KMS-11 (cell line): ENCODE results near the gene ZNRF3.

ENCODE experiments used
- H2AFZ ChIP-seq: fragments of 200-600 bp; sonication (generic); 2 replicates; pipeline ENCODE4 v1.6.1; 2016; ENCODE audit warnings: antibody characterized with exemption, mixed run types, low read depth
- H3K27ac ChIP-seq: fragments of 200-600 bp; sonication (generic); 2 replicates; pipeline ENCODE4 v1.6.1; 2016; ENCODE audit warnings: mild to moderate bottlenecking, mixed run types
- H3K27me3 ChIP-seq: fragments of 200-600 bp; sonication (generic); 2 replicates; pipeline ENCODE4 v1.6.1; 2017; ENCODE audit warnings: mild to moderate bottlenecking, low read depth, mixed run types, moderate library complexity; ENCODE audit not compliant: insufficient read depth
- H3K36me3 ChIP-seq: fragments of 200-600 bp; sonication (generic); 2 replicates; pipeline ENCODE4 v1.6.1; 2017; ENCODE audit warnings: mild to moderate bottlenecking, mixed run types; ENCODE audit not compliant: insufficient read depth
- H3K4me1 ChIP-seq: fragments of 200-600 bp; sonication (generic); 2 replicates; pipeline ENCODE4 v1.6.1; 2016; ENCODE audit warnings: mild to moderate bottlenecking, low read depth, mixed run types; ENCODE audit not compliant: poor library complexity, severe bottlenecking
- H3K4me2 ChIP-seq: fragments of 200-600 bp; sonication (generic); 2 replicates; pipeline ENCODE4 v1.7.0; 2016; ENCODE audit warnings: mild to moderate bottlenecking, mixed run types
- H3K4me3 ChIP-seq: fragments of 200-600 bp; sonication (generic); IDR thresholded peaks from 2 replicates; pipeline ENCODE4 v1.6.1; 2017; ENCODE audit warnings: low read depth, low read length, mixed read lengths; ENCODE audit not compliant: insufficient read depth
- H3K79me2 ChIP-seq: fragments of 200-600 bp; sonication (generic); 2 replicates; pipeline ENCODE4 v1.6.1; 2016; ENCODE audit warnings: low read depth, mixed run types; ENCODE audit not compliant: insufficient read depth
- H3K9ac ChIP-seq: fragments of 200-600 bp; sonication (generic); 2 replicates; pipeline ENCODE4 v1.6.1; 2016; ENCODE audit warnings: mild to moderate bottlenecking, mixed run types
- H4K20me1 ChIP-seq: fragments of 200-600 bp; sonication (generic); 2 replicates; pipeline ENCODE4 v1.6.1; 2016; ENCODE audit warnings: mild to moderate bottlenecking, mixed run types; ENCODE audit not compliant: insufficient read depth
- TF ChIP-seq, protein P1 (sequence below): fragments of 200-600 bp; sonication (generic); conservative IDR thresholded peaks from 2 replicates; pipeline ENCODE4 v1.6.1; 2017; ENCODE audit warnings: low read depth, mild to moderate bottlenecking, antibody characterized with exemption, low read length, moderate library complexity, mixed read lengths

Gene ZNRF3

DNA sequence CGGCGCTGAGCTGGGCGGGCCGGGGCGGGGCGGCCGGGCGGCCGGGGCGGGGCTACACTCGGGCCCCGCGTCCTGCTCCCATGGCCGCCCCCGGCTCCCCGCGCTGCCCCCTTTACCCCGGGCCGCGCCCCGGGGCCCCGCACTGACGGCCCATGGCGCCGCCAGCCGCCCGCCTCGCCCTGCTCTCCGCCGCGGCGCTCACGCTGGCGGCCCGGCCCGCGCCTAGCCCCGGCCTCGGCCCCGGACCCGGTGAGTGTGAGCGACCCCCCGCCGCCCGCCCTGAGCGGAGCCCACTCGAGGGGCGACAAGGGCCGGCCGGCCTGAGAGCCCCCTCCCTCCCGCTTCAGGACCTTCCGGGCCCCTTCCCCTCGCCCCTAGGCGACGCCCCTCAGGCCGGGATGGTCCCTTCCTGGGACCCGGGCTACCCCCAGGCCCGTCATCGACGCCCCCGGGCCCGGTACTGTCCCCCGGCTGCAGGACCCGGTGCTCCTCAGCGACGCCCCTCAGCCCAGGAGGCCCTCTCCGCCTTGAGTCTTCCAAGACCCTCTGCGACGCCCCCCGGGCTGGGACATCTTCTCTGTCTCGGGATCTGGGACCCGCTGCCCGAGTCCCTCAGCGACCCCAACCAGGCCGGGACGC lies 189.7 kb downstream of the ZNRF3 start, which contains the start of gene KREMEN1:
Gene KREMEN1, plus strand, starts transcription at position 57 of the 639 bp plus-strand sequence. Its CDS starts 96 bp downstream, at position 153.
- Histone ChIP-seq H3K4me2 (peak within 1 kb of the TSS; percentile 73), H3K27ac (no peak within 1 kb of the TSS), H3K4me3 (no peak within 1 kb of the TSS), H2AFZ (peak within 1 kb of the TSS; percentile 79; the same call in 1 of the 2 replicates), H3K79me2 (no peaks in the 10 kb centered on the region), H3K4me1 (peaks cover 7% of the 10 kb centered on the region), H3K9ac (peak within 1 kb of the TSS; percentile 27; the same call in 1 of the 2 replicates), H3K27me3 (no peaks in the 10 kb centered on the region), H3K36me3 (no peaks in the 10 kb centered on the region), H4K20me1 (no peaks in the 10 kb centered on the region)
- TF ChIP-seq, protein P1, sequence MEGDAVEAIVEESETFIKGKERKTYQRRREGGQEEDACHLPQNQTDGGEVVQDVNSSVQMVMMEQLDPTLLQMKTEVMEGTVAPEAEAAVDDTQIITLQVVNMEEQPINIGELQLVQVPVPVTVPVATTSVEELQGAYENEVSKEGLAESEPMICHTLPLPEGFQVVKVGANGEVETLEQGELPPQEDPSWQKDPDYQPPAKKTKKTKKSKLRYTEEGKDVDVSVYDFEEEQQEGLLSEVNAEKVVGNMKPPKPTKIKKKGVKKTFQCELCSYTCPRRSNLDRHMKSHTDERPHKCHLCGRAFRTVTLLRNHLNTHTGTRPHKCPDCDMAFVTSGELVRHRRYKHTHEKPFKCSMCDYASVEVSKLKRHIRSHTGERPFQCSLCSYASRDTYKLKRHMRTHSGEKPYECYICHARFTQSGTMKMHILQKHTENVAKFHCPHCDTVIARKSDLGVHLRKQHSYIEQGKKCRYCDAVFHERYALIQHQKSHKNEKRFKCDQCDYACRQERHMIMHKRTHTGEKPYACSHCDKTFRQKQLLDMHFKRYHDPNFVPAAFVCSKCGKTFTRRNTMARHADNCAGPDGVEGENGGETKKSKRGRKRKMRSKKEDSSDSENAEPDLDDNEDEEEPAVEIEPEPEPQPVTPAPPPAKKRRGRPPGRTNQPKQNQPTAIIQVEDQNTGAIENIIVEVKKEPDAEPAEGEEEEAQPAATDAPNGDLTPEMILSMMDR, result no peak

DNA sequence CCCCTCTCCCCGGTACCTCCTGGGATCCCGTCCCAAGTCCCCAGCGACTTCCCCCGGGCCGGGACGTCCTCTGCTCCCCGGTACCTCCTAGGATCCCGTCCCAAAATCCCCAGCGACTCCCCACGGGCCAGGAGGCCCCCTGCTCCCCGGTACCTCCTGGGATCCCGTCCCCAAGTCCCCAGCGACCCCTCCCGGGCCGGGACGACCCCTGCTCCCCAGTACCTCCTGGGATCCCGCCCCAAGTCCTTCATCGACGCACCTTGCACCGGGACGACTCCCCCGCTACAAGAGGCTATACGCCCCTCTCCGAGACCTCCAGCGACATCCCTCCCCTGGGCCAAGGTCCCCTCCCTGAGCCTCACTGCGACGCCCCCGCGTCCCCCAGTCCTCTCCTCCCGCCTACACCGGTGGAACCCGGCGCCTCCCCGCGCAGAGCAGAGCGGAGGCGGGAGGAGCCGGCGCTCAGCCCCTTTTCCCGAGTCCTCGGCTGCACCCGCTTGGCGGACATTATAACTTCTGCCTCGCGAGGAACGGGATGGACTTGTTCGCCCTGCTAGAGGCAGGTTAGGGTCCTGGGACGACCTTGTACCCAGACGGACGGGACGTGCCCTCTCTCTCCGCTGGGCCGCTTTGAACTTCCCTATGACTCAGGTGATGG lies 190.4 kb downstream of the ZNRF3 start:
- H3K36me3 ChIP-seq, result no peaks in the 10 kb centered on the region
- H3K27ac ChIP-seq, result no peak overlapping the region
- H2AFZ ChIP-seq, result peak overlapping the region; percentile 41; the same call in 1 of the 2 replicates
- no peaks in the 10 kb centered on the region for H3K27me3 ChIP-seq
- peak overlapping the region; percentile 48; the same call in 1 of the 2 replicates for H3K4me2 ChIP-seq
- H3K4me1 ChIP-seq, result peaks cover 7% of the 10 kb centered on the region
- H3K79me2 ChIP-seq, result no peaks in the 10 kb centered on the region
- H3K4me3 ChIP-seq, result no peak overlapping the region
- H4K20me1 ChIP-seq, result no peaks in the 10 kb centered on the region
- TF ChIP-seq, protein P1, result no peak
- H3K9ac ChIP-seq, result no peak overlapping the region; the same call in 1 of the 2 replicates

DNA sequence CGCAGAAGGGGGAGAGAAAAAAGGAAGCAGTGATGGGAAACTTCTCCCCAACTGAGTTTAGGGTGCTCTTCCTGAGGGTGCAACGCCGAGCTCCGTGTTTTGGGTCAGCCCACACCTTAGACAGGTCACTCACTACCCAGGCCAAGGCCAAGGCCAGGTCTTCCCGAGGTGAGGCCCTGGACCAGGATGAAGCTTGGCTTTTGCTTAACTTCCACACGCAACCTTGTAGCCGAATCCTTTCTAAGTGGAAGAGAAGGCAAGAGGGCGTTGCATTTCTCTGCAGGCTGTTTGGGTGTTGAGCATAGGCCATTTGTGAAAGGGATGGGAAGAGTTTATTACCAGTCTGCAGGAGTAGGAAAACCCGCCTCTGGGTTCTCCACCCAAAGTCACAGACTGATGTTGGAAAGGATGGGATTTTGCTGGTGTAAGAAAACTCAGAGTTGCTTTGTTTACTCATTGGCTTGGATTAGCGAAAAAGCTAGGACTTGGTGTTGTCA lies 191.0 kb downstream of the ZNRF3 start:
- H4K20me1 ChIP-seq, result no peaks in the 10 kb centered on the region
- no peaks in the 10 kb centered on the region for H3K27me3 ChIP-seq
- peaks cover 7% of the 10 kb centered on the region for H3K4me1 ChIP-seq
- H3K79me2 ChIP-seq, result no peaks in the 10 kb centered on the region
- no peak overlapping the region for H3K4me2 ChIP-seq
- H3K9ac ChIP-seq, result no peak overlapping the region
- H3K4me3 ChIP-seq, result no peak overlapping the region
- H3K36me3 ChIP-seq, result no peaks in the 10 kb centered on the region
- TF ChIP-seq, protein P1, result no peak
- no peak overlapping the region for H2AFZ ChIP-seq
- H3K27ac ChIP-seq, result no peak overlapping the region

DNA sequence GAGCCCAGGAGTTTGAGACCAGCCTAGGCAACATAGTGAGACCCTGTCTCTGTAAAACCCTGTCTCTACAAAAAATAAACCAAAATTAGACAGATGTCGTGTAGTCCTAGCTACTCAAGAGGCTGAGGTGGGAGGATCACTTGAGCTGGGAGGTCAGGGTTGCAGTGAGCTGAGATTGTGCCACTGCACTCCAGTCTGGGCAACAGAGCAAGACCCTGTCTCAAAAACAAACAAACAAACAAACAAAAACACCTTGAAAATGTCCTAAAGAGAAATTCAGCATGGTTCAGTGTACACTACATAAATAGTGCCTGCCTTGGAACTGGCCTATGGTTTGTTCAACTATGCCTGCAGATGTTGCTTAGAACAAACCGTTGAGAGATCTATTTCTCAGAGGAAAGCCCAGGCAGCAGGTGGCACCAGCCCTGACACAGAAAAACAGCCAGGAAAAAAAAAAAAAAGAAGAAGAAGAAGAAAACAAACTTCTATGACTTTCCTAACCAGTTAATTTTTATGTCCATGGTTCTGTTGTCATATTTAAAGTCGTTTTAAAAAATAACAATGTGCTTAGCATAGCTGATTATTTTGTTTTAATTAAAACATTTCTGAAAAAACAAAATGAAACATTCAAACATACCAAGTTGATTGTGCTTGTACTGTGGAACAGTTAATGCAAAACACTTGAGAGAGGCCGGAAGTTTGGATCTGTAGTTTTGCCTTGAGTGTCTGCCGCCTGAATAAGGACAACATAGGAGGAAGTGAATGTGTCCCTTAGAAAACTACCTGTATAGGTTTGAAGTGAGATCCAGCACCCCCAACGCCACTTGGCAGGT lies 194.9 kb downstream of the ZNRF3 start:
- no peak overlapping the region for H3K27ac ChIP-seq
- H3K4me3 ChIP-seq, result no peak overlapping the region
- H3K4me1 ChIP-seq, result no peaks in the 10 kb centered on the region
- no peak overlapping the region for H3K9ac ChIP-seq
- H3K36me3 ChIP-seq, result no peaks in the 10 kb centered on the region
- H2AFZ ChIP-seq, result no peak overlapping the region
- no peaks in the 10 kb centered on the region for H4K20me1 ChIP-seq
- H3K79me2 ChIP-seq, result no peaks in the 10 kb centered on the region
- H3K27me3 ChIP-seq, result no peaks in the 10 kb centered on the region
- TF ChIP-seq, protein P1, result no peak
- no peak overlapping the region for H3K4me2 ChIP-seq
